Occipital lobe (tissue), 2 donors: ENCODE results near the gene CALD1. TPM values are rescaled to one million over a fixed set of nuclear protein-coding genes. Genes with fewer than 3 reads are reported as not detected.

ENCODE experiments used
- DNase-seq: peaks from one replicate; lab custom pipeline; 2025; lab: John Stamatoyannopoulos, UW
- total RNA-seq: library from RNA; depleted of rRNA; stranded (reverse); fragments of >200 nt; gene quantifications from one replicate; pipeline ENCODE4 v1.2.3, GENCODE V29; 2014

CALD1 gene
- total RNA-seq, 1 donor from 2014 or later: 29.5 TPM

- no peak for DNase-seq
These were observed 112.6 kb downstream of the CALD1 start for GRCh38 chr7:134891696-134892678.

- no peak for DNase-seq
These were observed 113.5 kb downstream of the CALD1 start for GRCh38 chr7:134892963-134893362.

GRCh38 chr7:134893920-134894319 lies 114.5 kb downstream of the CALD1 start:
- no peak for DNase-seq

GRCh38 chr7:134894928-134895327 lies 115.5 kb downstream of the CALD1 start:
- DNase-seq: no peak

GRCh38 chr7:134896073-134896472 lies 116.6 kb downstream of the CALD1 start:
- no peak for DNase-seq

- DNase-seq: no peak
These were observed 118.5 kb downstream of the CALD1 start for GRCh38 chr7:134897936-134898335.

- no peak for DNase-seq
These were observed 120.3 kb downstream of the CALD1 start for GRCh38 chr7:134899729-134900128.

- no peak for DNase-seq
These were observed 120.9 kb downstream of the CALD1 start for GRCh38 chr7:134900166-134900982.

- DNase-seq: no peak
These were observed 122.1 kb downstream of the CALD1 start for GRCh38 chr7:134901389-134902020.

GRCh38 chr7:134902058-134902457 lies 122.6 kb downstream of the CALD1 start:
- DNase-seq: no peak

- no peak for DNase-seq
These were observed 123.8 kb downstream of the CALD1 start for GRCh38 chr7:134903073-134903790.

GRCh38 chr7:134905375-134905774 lies 125.9 kb downstream of the CALD1 start:
- DNase-seq: no peak

GRCh38 chr7:134907000-134907399 lies 127.6 kb downstream of the CALD1 start:
- no peak for DNase-seq

- no peak for DNase-seq
These were observed 128.2 kb downstream of the CALD1 start for GRCh38 chr7:134907639-134908038.

GRCh38 chr7:134908289-134908688 lies 128.9 kb downstream of the CALD1 start:
- DNase-seq: no peak

- DNase-seq: no peak
These were observed 130.9 kb downstream of the CALD1 start for GRCh38 chr7:134910214-134910890.

- no peak for DNase-seq
These were observed 131.5 kb downstream of the CALD1 start for GRCh38 chr7:134910968-134911367.

GRCh38 chr7:134916171-134916883 lies 136.9 kb downstream of the CALD1 start:
- DNase-seq: no peak

GRCh38 chr7:134919240-134919641 lies 139.8 kb downstream of the CALD1 start:
- DNase-seq: no peak
